ENCODE results near the gene EIF4B.
"Not testable (repeated sequence)": the region's sequence is repeated elsewhere in the genome, so short reads cannot be mapped to it uniquely, and the experiment has no call there.

EIF4B gene

GRCh38 chr12:52976574-52977071 lies 29.6 kb upstream of the EIF4B start:
- H3K4me1 ChIP-seq (ENCODE audit: control insufficient read depth, insufficient read depth, low read length) = peaks cover 4% of the 10 kb centered on the region
- H3K4me3 ChIP-seq (ENCODE audit: low read depth, low read length) = no peak overlapping the region
- H3K27ac ChIP-seq (ENCODE audit: low read depth, low read length) = peak overlapping the region; percentile 46
- H3K27me3 ChIP-seq (ENCODE audit: control insufficient read depth, insufficient read depth, low read length) = no peaks in the 10 kb centered on the region
- no peaks in the 10 kb centered on the region for H3K36me3 ChIP-seq (ENCODE audit: control insufficient read depth, insufficient read depth, low read length)
- H3K9me3 ChIP-seq (ENCODE audit: control insufficient read depth, insufficient read depth, low read length) = no peaks in the 10 kb centered on the region
- no peak overlapping the region for H3K9ac ChIP-seq (ENCODE audit: low read depth, low read length)

GRCh38 chr12:52977170-52977569 lies 29.1 kb upstream of the EIF4B start:
- Histone ChIP-seq H3K36me3 (ENCODE audit: control insufficient read depth, insufficient read depth, low read length) (no peaks in the 10 kb centered on the region), H3K27me3 (ENCODE audit: control insufficient read depth, insufficient read depth, low read length) (no peaks in the 10 kb centered on the region), H3K4me3 (ENCODE audit: low read depth, low read length) (no peak overlapping the region)

GRCh38 chr12:52980096-52980649 lies 26.1 kb upstream of the EIF4B start:
- no peaks in the 10 kb centered on the region for H3K9me3 ChIP-seq (ENCODE audit: control insufficient read depth, insufficient read depth, low read length)
- no peaks in the 10 kb centered on the region for H3K27me3 ChIP-seq (ENCODE audit: control insufficient read depth, insufficient read depth, low read length)
- no peak overlapping the region for H3K9ac ChIP-seq (ENCODE audit: low read depth, low read length)
- H3K4me1 ChIP-seq (ENCODE audit: control insufficient read depth, insufficient read depth, low read length) = no peaks in the 10 kb centered on the region
- H3K4me3 ChIP-seq (ENCODE audit: low read depth, low read length) = no peak overlapping the region
- H3K36me3 ChIP-seq (ENCODE audit: control insufficient read depth, insufficient read depth, low read length) = no peaks in the 10 kb centered on the region
- H3K27ac ChIP-seq (ENCODE audit: low read depth, low read length) = no peak overlapping the region

More at GRCh38 chr12:52977170-52977569, 29.1 kb upstream of the EIF4B start:
- Histone ChIP-seq H3K9ac (ENCODE audit: low read depth, low read length) (no peak overlapping the region), H3K27ac (ENCODE audit: low read depth, low read length) (peak overlapping the region; percentile 49), H3K4me1 (ENCODE audit: control insufficient read depth, insufficient read depth, low read length) (no peaks in the 10 kb centered on the region), H3K9me3 (ENCODE audit: control insufficient read depth, insufficient read depth, low read length) (no peaks in the 10 kb centered on the region)

GRCh38 chr12:52980650-52981423 lies 25.4 kb upstream of the EIF4B start:
- no peaks in the 10 kb centered on the region for H3K36me3 ChIP-seq (ENCODE audit: control insufficient read depth, insufficient read depth, low read length)
- no peak overlapping the region for H3K27ac ChIP-seq (ENCODE audit: low read depth, low read length)
- H3K9me3 ChIP-seq (ENCODE audit: control insufficient read depth, insufficient read depth, low read length) = no peaks in the 10 kb centered on the region
- H3K27me3 ChIP-seq (ENCODE audit: control insufficient read depth, insufficient read depth, low read length) = no peaks in the 10 kb centered on the region
- no peaks in the 10 kb centered on the region for H3K4me1 ChIP-seq (ENCODE audit: control insufficient read depth, insufficient read depth, low read length)
- no peak overlapping the region for H3K4me3 ChIP-seq (ENCODE audit: low read depth, low read length)
- H3K9ac ChIP-seq (ENCODE audit: low read depth, low read length) = no peak overlapping the region

- no peaks in the 10 kb centered on the region for H3K9me3 ChIP-seq (ENCODE audit: control insufficient read depth, insufficient read depth, low read length)
- no peaks in the 10 kb centered on the region for H3K4me1 ChIP-seq (ENCODE audit: control insufficient read depth, insufficient read depth, low read length)
- H3K27ac ChIP-seq (ENCODE audit: low read depth, low read length) = no peak overlapping the region
- no peaks in the 10 kb centered on the region for H3K36me3 ChIP-seq (ENCODE audit: control insufficient read depth, insufficient read depth, low read length)
- no peak overlapping the region for H3K4me3 ChIP-seq (ENCODE audit: low read depth, low read length)
- no peak overlapping the region for H3K9ac ChIP-seq (ENCODE audit: low read depth, low read length)
- H3K27me3 ChIP-seq (ENCODE audit: control insufficient read depth, insufficient read depth, low read length) = no peaks in the 10 kb centered on the region
These were observed 22.1 kb upstream of the EIF4B start for GRCh38 chr12:52984136-52984535.

GRCh38 chr12:52988898-52989297 lies 17.4 kb upstream of the EIF4B start:
- Histone ChIP-seq H3K9me3 (ENCODE audit: control insufficient read depth, insufficient read depth, low read length) (no peaks in the 10 kb centered on the region), H3K4me3 (ENCODE audit: low read depth, low read length) (no peak overlapping the region), H3K27me3 (ENCODE audit: control insufficient read depth, insufficient read depth, low read length) (no peaks in the 10 kb centered on the region), H3K4me1 (ENCODE audit: control insufficient read depth, insufficient read depth, low read length) (no peaks in the 10 kb centered on the region; the same call in 1 of the 2 replicates), H3K27ac (ENCODE audit: low read depth, low read length) (no peak overlapping the region), H3K9ac (ENCODE audit: low read depth, low read length) (no peak overlapping the region), H3K36me3 (ENCODE audit: control insufficient read depth, insufficient read depth, low read length) (no peaks in the 10 kb centered on the region)

- no peak overlapping the region for H3K27ac ChIP-seq (ENCODE audit: low read depth, low read length)
- no peaks in the 10 kb centered on the region; the same call in 1 of the 2 replicates for H3K4me1 ChIP-seq (ENCODE audit: control insufficient read depth, insufficient read depth, low read length)
- no peaks in the 10 kb centered on the region for H3K27me3 ChIP-seq (ENCODE audit: control insufficient read depth, insufficient read depth, low read length)
- H3K4me3 ChIP-seq (ENCODE audit: low read depth, low read length) = no peak overlapping the region
- H3K36me3 ChIP-seq (ENCODE audit: control insufficient read depth, insufficient read depth, low read length) = no peaks in the 10 kb centered on the region
- H3K9ac ChIP-seq (ENCODE audit: low read depth, low read length) = no peak overlapping the region
- no peaks in the 10 kb centered on the region for H3K9me3 ChIP-seq (ENCODE audit: control insufficient read depth, insufficient read depth, low read length)
These were observed 16.1 kb upstream of the EIF4B start for GRCh38 chr12:52990206-52990605.

- H3K36me3 ChIP-seq (ENCODE audit: control insufficient read depth, insufficient read depth, low read length); H3K27me3 ChIP-seq (ENCODE audit: control insufficient read depth, insufficient read depth, low read length); H3K4me1 ChIP-seq (ENCODE audit: control insufficient read depth, insufficient read depth, low read length); H3K9me3 ChIP-seq (ENCODE audit: control insufficient read depth, insufficient read depth, low read length); H3K4me3 ChIP-seq (ENCODE audit: low read depth, low read length); H3K9ac ChIP-seq (ENCODE audit: low read depth, low read length): not testable (repeated sequence)
- peak overlapping the region; percentile 79 for H3K27ac ChIP-seq (ENCODE audit: low read depth, low read length)
These were observed 14.0 kb upstream of the EIF4B start for GRCh38 chr12:52992240-52992639.

- Histone ChIP-seq H3K27ac (ENCODE audit: low read depth, low read length) (peak overlapping the region; percentile 81), H3K36me3 (ENCODE audit: control insufficient read depth, insufficient read depth, low read length) (no peaks in the 10 kb centered on the region)
These were observed 13.3 kb upstream of the EIF4B start for GRCh38 chr12:52992699-52993557.

GRCh38 chr12:52993558-52993869 lies 12.7 kb upstream of the EIF4B start:
- Histone ChIP-seq H3K27ac (ENCODE audit: low read depth, low read length) (peak overlapping the region; percentile 81), H3K36me3 (ENCODE audit: control insufficient read depth, insufficient read depth, low read length) (no peaks in the 10 kb centered on the region), H3K9ac (ENCODE audit: low read depth, low read length) (no peak overlapping the region), H3K9me3 (ENCODE audit: control insufficient read depth, insufficient read depth, low read length) (no peaks in the 10 kb centered on the region), H3K4me3 (ENCODE audit: low read depth, low read length) (no peak overlapping the region), H3K27me3 (ENCODE audit: control insufficient read depth, insufficient read depth, low read length) (no peaks in the 10 kb centered on the region), H3K4me1 (ENCODE audit: control insufficient read depth, insufficient read depth, low read length) (no peaks in the 10 kb centered on the region; the same call in 1 of the 2 replicates)

More at GRCh38 chr12:52992699-52993557, 13.3 kb upstream of the EIF4B start:
- Histone ChIP-seq H3K9me3 (ENCODE audit: control insufficient read depth, insufficient read depth, low read length) (no peaks in the 10 kb centered on the region), H3K4me3 (ENCODE audit: low read depth, low read length) (no peak overlapping the region), H3K9ac (ENCODE audit: low read depth, low read length) (no peak overlapping the region), H3K27me3 (ENCODE audit: control insufficient read depth, insufficient read depth, low read length) (no peaks in the 10 kb centered on the region), H3K4me1 (ENCODE audit: control insufficient read depth, insufficient read depth, low read length) (no peaks in the 10 kb centered on the region; the same call in 1 of the 2 replicates)

GRCh38 chr12:53004178-53004577 lies 2.1 kb upstream of the EIF4B start:
- peak overlapping the region; percentile 99 for H3K4me3 ChIP-seq (ENCODE audit: low read depth, low read length)
- peak overlapping the region; percentile 95 for H3K27ac ChIP-seq (ENCODE audit: low read depth, low read length)
- no peaks in the 10 kb centered on the region for H3K27me3 ChIP-seq (ENCODE audit: control insufficient read depth, insufficient read depth, low read length)
- no peak overlapping the region for H3K9ac ChIP-seq (ENCODE audit: low read depth, low read length)
- H3K36me3 ChIP-seq (ENCODE audit: control insufficient read depth, insufficient read depth, low read length) = peaks cover 15% of the 10 kb centered on the region
- H3K4me1 ChIP-seq (ENCODE audit: control insufficient read depth, insufficient read depth, low read length) = peaks cover 25% of the 10 kb centered on the region
- H3K9me3 ChIP-seq (ENCODE audit: control insufficient read depth, insufficient read depth, low read length) = no peaks in the 10 kb centered on the region

Data from HUES48 (cell line).